ENCODE measurements around the gene G0S2.

Gene G0S2

GRCh38 chr1:209674957-209675564, at the start of gene G0S2:
Gene G0S2 (plus strand): TSS chr1:209675412. CDS start chr1:209675685, 273 bp downstream.
- DNase-seq: no peak

DNA sequence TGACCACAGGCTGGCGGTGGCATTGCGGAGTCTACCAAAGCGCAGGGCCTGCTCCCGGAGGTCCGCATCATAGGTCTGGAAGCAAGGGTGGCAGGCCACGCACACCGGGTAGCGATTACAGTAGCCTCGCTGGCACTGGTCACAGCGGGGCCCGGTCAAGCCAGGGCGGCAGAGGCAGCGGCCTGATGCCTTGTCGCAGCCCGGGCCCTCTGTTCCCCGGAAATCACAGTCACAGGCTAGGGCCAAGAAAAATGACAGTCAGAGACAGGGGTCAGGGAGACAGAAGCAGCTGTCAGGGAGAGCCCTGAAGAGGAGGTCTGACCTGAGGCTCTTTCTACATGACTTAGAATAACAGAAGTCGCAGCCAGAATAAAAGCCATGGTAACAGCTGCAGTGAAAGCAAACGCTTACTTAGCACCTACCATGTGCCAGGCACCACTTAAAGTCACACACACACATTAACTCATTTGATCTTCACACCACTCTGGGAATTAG, 49.4 kb upstream of the G0S2 start:
- peak; percentile 15 for DNase-seq

DNA sequence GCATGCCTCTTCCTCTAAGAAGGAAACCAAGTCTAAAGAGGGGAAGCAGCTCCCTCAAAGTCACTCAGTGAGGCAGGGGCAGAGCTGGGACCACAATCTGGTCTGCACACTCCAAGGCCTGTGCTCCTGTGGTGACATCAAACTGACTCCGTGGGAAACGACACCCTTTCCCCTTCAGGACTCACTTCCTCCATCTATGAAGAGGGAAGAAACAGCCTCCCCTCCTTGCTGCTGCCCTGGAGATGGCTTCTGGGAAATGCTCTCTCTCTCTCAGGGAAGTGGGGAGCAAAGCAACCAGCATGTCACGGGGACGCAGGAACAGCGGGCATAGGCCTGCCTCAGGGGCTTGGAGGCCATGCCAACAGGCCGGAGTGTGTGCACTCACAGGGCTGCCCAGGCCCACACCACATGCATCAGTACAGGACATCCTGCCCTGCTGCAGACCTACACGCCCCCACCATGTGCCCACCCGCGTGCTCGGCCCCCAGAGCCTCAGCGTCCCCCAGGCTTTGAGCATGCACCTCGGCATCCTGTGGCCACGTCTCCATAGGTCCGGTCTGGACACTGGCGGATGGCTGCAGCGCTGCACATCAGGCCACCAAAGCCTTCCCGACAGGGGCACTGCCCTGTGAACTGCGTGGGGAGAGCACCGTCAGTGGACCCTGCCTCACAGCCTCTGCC, 48.7 kb upstream of the G0S2 start:
- no peak for DNase-seq

DNA sequence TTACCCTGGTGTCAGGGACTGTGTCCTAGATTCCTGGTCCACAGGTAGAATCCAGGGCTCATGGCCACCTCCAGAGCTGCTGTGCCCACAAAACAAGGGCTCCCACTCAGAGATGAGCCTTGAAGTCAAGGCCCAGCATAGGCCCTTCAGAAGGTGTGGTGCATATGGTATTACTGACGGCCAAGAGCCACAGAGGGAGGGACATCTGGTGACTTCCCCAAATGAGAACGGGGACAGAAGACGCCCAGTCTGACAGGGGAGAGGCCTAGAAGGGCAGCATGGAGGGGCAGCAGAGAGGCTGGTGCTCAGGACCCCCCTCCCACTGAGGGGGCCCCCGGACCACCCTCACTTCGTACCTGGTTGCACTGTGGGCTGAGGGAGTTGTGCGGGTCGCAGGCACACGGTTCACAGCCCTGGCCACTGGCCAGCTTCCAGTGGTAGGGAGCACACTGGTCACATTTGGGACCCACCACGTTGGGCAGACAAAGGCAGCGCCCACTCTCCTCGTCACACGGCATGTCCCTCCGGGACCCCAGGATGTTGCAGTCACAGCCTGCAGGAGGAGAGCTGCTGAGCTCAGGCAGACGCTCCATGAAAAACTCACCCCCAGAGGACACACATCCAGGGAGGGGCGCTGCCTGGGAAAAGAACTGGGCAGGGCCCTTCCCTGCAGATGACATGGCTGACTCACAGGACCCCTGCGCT, 48.0 kb upstream of the G0S2 start:
- DNase-seq: no peak

GRCh38 chr1:209627732-209628196, 47.4 kb upstream of the G0S2 start:
- peak; percentile 92 for DNase-seq

DNA sequence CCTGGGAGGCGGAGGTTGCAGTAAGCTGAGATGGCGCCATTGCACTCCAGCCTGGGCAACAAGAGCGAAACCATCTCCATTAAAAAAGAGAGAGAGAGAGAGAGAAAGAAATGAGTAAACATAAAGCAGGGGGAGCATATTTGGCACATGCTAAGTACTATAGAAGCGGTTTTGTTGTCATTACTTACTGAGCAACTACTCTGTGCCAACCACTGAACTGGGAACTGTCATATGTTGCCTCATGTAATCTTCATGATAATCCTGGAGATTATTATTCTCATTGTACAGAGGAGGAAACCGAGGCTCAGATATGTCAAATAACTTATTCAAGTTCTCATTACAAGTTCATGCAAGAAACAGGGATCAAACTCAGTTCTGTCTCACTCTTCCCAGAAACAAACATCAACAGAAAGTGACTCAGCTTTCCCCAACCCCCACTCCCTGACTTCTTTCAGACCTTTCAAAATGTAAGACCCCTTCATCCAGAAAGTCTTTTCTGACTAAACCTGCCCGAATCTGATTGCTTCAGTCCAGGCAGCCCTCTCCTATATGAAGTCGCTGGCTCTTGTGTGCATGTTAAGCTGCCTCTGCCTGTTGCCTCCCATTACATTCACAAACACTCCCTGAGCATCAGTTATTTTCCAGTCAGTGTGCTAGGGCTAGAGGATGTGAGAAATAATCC, 46.5 kb upstream of the G0S2 start:
- DNase-seq: no peak

- no peak for DNase-seq
These were observed 45.4 kb upstream of the G0S2 start for GRCh38 chr1:209629621-209630382.

- DNase-seq: no peak
These were observed 44.6 kb upstream of the G0S2 start for GRCh38 chr1:209630383-209631225.

DNA sequence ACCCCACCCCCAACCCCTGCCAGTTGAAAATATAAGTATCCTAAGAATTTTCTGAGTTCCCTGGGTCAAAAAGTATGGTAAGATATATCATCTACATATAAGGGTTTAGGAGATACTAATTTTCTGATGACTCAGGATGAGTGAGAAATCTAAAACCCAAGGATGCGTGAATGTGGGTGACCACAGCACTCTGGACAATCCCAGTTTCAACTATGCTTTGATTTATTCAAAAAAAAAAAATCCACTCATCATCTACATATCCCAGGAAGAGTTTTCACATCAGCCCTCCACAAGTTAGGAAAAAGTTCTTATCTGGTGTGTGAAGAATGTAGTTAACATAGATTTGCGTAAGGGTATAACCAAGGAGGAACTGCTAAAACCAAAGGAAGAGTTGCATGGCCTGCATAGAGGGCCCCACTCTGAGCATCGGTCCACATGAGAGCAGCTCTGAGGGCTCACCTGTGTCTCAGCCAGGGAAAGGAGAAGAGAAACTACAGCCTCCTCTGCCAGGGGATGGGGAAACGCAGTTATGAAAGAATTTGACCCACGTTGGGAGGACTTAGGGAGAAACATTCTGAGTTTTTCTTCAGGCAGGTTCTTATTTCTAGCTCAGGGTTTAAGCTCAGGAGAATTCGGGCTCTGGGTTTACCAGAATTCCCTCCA, 41.7 kb upstream of the G0S2 start:
- no peak for DNase-seq

GRCh38 chr1:209634005-209634737, 41.0 kb upstream of the G0S2 start:
- DNase-seq: no peak

- no peak for DNase-seq
These were observed 39.4 kb upstream of the G0S2 start for GRCh38 chr1:209635850-209636249.

GRCh38 chr1:209641832-209642172, 33.4 kb upstream of the G0S2 start:
- DNase-seq: no peak

- no peak for DNase-seq
These were observed 32.4 kb upstream of the G0S2 start for GRCh38 chr1:209642816-209643215.

DNA sequence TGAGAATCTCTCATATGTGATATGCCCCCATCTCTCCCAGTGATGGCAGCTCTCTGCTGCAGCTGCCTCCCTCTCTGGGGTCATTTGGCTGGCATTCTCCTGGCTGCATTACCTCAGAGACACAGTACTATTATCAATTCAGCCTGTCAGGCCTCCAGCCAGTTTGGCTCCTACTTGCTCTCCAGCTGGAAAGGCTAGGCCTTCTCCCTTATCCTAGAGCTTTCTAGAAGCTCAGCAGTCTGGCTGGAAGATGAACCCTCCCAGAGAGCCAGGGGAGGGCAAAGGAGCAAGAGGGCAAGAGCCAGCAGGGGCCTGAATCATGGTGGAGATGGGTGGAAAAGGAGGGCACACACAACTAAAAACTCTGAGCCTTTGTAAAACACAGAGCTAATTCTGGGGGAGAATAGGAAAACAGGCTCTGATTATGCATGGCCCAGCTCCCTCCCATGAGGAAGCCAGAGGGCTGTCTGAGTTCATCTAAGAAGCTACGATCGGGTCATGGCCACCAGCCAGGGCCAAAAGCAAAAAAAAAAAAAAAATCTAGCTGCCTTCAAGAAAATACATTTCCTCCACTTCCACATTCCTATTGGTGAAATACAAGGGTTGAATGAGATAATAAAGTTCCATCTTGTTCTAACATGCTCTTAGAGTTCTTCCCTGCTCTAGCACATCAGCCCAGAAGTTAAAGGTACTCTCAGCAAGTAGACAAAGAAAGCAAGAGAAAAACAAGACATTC, 31.8 kb upstream of the G0S2 start:
- DNase-seq: no peak

DNA sequence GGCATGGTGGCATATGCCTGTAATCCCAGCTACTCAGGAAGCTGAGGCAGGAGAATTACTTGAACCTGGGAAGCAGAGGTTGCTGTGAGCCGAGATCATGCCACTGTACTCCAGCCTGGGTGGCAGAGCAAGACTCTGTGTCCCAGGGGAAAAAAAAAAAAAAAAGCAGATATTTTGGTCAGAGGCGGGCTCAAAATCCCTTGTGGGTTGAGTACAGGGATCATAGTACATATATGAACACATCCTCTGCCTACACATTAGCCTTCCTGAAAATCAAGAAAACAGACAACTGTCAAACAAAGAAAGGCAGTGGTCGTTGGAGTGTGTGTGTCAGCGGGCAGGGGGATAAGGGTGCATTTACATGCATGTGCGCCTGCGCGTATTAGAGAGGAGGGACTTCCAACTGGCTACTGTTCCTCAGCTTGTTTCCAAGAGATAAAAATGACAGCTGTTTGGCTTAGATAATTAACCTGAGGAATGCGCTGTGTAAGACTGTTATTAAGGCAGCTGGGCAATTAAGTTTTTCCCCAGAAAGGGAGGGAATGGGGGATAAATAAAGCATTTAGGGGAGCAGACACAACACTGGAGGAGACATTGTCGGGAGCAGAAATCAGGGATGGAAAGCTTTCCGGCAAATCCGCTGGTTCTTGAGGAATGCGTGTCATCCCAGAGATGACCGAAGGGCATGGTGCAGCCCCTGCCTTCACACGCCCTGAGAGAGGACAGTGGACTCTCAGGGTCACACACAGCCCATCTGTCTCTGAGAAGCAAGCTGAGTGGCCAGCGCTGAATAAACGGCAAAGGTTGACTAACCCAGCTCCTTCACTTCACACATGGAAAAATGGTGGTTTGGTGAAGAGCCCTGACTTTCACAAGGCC, 29.4 kb upstream of the G0S2 start:
- DNase-seq: peak; percentile 33

GRCh38 chr1:209646558-209646957, 28.7 kb upstream of the G0S2 start:
- no peak for DNase-seq

DNA sequence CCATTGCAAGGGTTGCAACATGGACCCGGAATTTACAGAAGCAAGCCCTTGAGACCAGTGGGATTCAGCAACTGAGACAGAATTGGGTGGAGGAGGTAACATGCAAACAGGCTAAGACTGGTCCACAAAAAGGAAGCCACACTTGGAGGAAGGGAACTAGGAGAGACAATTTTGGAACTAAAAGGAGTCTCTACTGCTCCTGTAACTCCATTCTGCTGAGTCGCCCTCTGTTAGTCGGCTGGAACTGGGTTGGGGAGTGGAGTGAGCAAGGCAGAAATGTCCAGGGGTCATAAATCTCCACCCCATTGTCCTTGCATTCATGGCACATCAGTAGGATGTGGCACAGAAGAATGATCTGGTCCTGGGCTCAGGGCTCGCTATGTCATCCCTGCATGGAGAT, 28.1 kb upstream of the G0S2 start:
- no peak for DNase-seq

DNA sequence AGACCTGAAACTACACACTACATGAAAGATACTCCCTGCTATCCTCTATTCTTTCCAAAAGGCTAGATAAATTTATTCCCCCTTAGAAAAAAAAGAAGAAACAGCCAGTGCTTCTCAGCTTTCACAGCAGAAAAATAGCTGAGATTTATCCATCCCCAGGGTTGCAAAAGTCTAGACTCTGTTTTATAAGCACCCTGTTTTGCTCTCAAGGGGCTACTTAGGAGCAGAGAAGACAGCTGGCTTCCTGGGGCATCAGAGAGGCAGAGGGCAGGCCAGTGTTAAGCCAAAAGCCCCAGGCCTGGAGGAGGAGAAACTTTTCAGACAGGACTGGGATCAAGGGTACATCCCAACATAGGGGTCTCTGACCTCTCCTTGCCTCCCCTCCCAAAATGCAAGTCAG, 26.9 kb upstream of the G0S2 start:
- no peak for DNase-seq
